Gastroesophageal sphincter (tissue), 3 donors: ENCODE measurements around the gene TANC1.

Experiments used
- POLR2A ChIP-seq, 2 donors: fragments of 450-650 bp; IDR thresholded peaks; one replicate each; pipeline ENCODE4 v1.6.1; 2017; ENCODE audit warnings: antibody characterized with exemption in 2 of 2, mild to moderate bottlenecking in 2 of 2, moderate library complexity in 1 of 2
- POLR2AphosphoS5 ChIP-seq: sonication (generic); formaldehyde crosslinking; IDR thresholded peaks from one replicate; pipeline ENCODE4 v1.6.1; 2017; ENCODE audit warnings: antibody characterized with exemption
- TF ChIP-seq, protein P1 (sequence below), 4 experiments: fragments of 200-600 bp in 2 of 4; fragments of 450-650 bp in 2 of 4; sonication (generic) in 1 of 4; IDR thresholded peaks; one replicate each; pipeline ENCODE4 v1.5.1; 2017 to 2019; ENCODE audit warnings: antibody characterized with exemption in 4 of 4, mild to moderate bottlenecking in 2 of 4, moderate library complexity in 2 of 4

DNA sequence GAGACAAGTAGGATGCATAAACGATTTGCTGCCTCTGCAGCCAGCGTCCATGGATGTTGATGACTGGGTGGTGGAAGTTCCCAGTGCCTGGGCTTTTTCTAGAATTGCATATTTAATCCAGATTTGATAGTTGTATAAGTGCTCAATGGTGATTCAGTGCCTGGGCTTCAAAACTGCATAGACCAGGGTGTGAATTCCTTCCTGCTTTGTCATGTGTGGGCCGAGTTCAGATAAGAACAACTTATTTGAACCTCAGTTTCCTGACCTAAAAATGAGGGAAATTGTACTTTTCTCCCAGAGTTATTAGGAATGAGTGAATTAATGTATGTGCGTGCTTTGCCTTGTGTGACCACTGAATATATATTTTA, 163.5 kb downstream of the TANC1 start:
- TF ChIP-seq, protein P1, sequence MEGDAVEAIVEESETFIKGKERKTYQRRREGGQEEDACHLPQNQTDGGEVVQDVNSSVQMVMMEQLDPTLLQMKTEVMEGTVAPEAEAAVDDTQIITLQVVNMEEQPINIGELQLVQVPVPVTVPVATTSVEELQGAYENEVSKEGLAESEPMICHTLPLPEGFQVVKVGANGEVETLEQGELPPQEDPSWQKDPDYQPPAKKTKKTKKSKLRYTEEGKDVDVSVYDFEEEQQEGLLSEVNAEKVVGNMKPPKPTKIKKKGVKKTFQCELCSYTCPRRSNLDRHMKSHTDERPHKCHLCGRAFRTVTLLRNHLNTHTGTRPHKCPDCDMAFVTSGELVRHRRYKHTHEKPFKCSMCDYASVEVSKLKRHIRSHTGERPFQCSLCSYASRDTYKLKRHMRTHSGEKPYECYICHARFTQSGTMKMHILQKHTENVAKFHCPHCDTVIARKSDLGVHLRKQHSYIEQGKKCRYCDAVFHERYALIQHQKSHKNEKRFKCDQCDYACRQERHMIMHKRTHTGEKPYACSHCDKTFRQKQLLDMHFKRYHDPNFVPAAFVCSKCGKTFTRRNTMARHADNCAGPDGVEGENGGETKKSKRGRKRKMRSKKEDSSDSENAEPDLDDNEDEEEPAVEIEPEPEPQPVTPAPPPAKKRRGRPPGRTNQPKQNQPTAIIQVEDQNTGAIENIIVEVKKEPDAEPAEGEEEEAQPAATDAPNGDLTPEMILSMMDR (IDR thresholded peaks at IDR 0.05), result no peak
- TF ChIP-seq POLR2A (IDR thresholded peaks at IDR 0.05), result no peak
- TF ChIP-seq POLR2AphosphoS5, result no peak
